HEK293 (cell line): ENCODE measurements around the gene CBX5.

Source experiments
- TSHZ1 ChIP-seq: fragments of 450-650 bp; formaldehyde crosslinking; IDR thresholded peaks from 2 replicates; pipeline ENCODE4 v1.5.1; 2016; ENCODE audit warnings: missing biosample characterization, missing genetic modification characterization, borderline replicate concordance
- TF ChIP-seq, protein P1 (sequence below): fragments of 450-650 bp; formaldehyde crosslinking; IDR thresholded peaks from 2 replicates; pipeline ENCODE4 v1.5.1; 2016; ENCODE audit warnings: missing biosample characterization, missing genetic modification characterization

GRCh38 chr12:54306925-54307741 lies 27.2 kb upstream of the CBX5 start:
- TF ChIP-seq, protein P1, sequence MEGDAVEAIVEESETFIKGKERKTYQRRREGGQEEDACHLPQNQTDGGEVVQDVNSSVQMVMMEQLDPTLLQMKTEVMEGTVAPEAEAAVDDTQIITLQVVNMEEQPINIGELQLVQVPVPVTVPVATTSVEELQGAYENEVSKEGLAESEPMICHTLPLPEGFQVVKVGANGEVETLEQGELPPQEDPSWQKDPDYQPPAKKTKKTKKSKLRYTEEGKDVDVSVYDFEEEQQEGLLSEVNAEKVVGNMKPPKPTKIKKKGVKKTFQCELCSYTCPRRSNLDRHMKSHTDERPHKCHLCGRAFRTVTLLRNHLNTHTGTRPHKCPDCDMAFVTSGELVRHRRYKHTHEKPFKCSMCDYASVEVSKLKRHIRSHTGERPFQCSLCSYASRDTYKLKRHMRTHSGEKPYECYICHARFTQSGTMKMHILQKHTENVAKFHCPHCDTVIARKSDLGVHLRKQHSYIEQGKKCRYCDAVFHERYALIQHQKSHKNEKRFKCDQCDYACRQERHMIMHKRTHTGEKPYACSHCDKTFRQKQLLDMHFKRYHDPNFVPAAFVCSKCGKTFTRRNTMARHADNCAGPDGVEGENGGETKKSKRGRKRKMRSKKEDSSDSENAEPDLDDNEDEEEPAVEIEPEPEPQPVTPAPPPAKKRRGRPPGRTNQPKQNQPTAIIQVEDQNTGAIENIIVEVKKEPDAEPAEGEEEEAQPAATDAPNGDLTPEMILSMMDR, result no peak
- TF ChIP-seq TSHZ1 (tag by site-specific recombination), result no peak
